Smooth muscle cell (in vitro differentiated cells): ENCODE data around the gene PDE5A. TPM values are rescaled to one million over a fixed set of nuclear protein-coding genes. Genes with fewer than 3 reads are reported as not detected.
"Not testable (repeated sequence)": the region's sequence is repeated elsewhere in the genome, so short reads cannot be mapped to it uniquely, and the experiment has no call there.

ENCODE experiments used
- DNase-seq: peaks from one replicate; lab custom pipeline; 2025; ENCODE audit not compliant: unreplicated experiment; lab: John Stamatoyannopoulos, UW
- H2AFZ ChIP-seq: fragments of 200-600 bp; sonication (generic); 2 replicates; pipeline ENCODE4 v1.6.0; 2016; ENCODE audit warnings: antibody characterized with exemption, low read depth, mild to moderate bottlenecking
- H3F3A ChIP-seq: fragments of 200-600 bp; sonication (generic); 2 replicates; pipeline ENCODE4 v1.6.0; 2017; ENCODE audit warnings: antibody characterized with exemption, low read depth
- H3K27ac ChIP-seq: fragments of 200-600 bp; sonication (generic); 2 replicates; pipeline ENCODE4 v1.5.1; 2016; ENCODE audit warnings: low read depth, mild to moderate bottlenecking
- H3K27me3 ChIP-seq: fragments of 200-600 bp; sonication (generic); 2 replicates; pipeline ENCODE4 v1.6.1; 2016; ENCODE audit warnings: low read depth, mild to moderate bottlenecking
- H3K36me3 ChIP-seq: fragments of 200-600 bp; sonication (generic); 2 replicates; pipeline ENCODE4 v1.5.1; 2016; ENCODE audit warnings: low read depth
- H3K4me1 ChIP-seq: fragments of 200-600 bp; sonication (generic); 2 replicates; pipeline ENCODE4 v1.5.1; 2016; ENCODE audit warnings: low read depth
- H3K4me2 ChIP-seq: fragments of 200-600 bp; sonication (generic); 2 replicates; pipeline ENCODE4 v1.6.0; 2016; ENCODE audit warnings: mild to moderate bottlenecking
- H3K4me3 ChIP-seq: fragments of 200-600 bp; sonication (generic); 2 replicates; pipeline ENCODE4 v1.5.1; 2016; ENCODE audit warnings: mild to moderate bottlenecking
- H3K79me2 ChIP-seq: fragments of 200-600 bp; sonication (generic); 2 replicates; pipeline ENCODE4 v1.6.0; 2016; ENCODE audit warnings: low read depth, mild to moderate bottlenecking
- H3K9ac ChIP-seq: fragments of 200-600 bp; sonication (generic); 2 replicates; pipeline ENCODE4 v1.6.0; 2016; ENCODE audit warnings: low read depth
- H3K9me3 ChIP-seq: fragments of 200-600 bp; sonication (generic); replicated peaks from 2 replicates; pipeline ENCODE4 v1.5.1; 2016; ENCODE audit warnings: low read depth
- H4K20me1 ChIP-seq: fragments of 200-600 bp; sonication (generic); 2 replicates; pipeline ENCODE4 v1.6.0; 2016; ENCODE audit warnings: low read depth
- WGBS: methylation state at CpG from one replicate; pipeline ENCODE4 v1.1.7; 2016; ENCODE audit warnings: low lambda C conversion rate; 5-methylcytosine and 5-hydroxymethylcytosine counted together
- polyA plus RNA-seq: library from polyadenylated mRNA; unstranded; fragments of >200 nt; fragmentation: Nextera tagmentation; extraction: Ambion mirVana; gene quantifications from 2 replicates; pipeline ENCODE4 v1.2.1, GENCODE V29; 2016
- total RNA-seq: library from RNA; depleted of rRNA; stranded (reverse); fragments of >200 nt; gene quantifications from 2 replicates; pipeline ENCODE4 v1.2.3, GENCODE V29; 2014
- TF ChIP-seq, protein P1 (sequence below): fragments of 200-600 bp; sonication (generic); IDR thresholded peaks from 2 replicates; pipeline ENCODE4 v1.5.1; 2017; ENCODE audit warnings: borderline replicate concordance, mild to moderate bottlenecking, antibody characterized with exemption; ENCODE audit not compliant: insufficient read depth, poor library complexity, severe bottlenecking

PDE5A gene
- total and polyA plus RNA-seq, 2 experiments from 2014 or later: 4.1 to 18.3 TPM

DNA sequence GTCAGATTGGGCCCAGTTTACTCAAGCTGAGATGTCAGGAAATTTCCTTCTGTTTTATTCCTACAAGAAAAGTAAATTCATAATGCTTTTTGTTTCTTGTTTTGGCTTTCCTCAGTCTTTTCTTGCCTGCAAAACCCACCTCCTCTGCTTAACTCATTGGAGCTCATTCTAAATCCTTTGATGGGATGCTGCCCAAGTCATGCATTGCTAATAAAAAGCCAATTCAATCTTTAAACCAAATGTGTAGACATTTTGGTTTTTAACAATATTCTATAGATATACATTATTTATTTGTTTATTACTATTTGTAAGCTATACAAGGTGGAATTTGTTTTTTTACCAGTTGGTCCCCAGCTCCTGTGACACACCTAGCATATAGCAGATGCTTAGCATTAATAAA, 13.2 kb upstream of the PDE5A start:
- Histone ChIP-seq H3K36me3 (no peaks in the 10 kb centered on the region), H3K4me1 (no peaks in the 10 kb centered on the region), H3K27me3 (peaks cover under 1% of the 10 kb centered on the region), H3K79me2 (no peaks in the 10 kb centered on the region), H3K9ac (no peak overlapping the region), H3K4me3 (no peak overlapping the region), H3F3A (no peaks in the 10 kb centered on the region), H3K27ac (no peak overlapping the region), H2AFZ (no peak overlapping the region), H3K4me2 (no peak overlapping the region), H4K20me1 (no peaks in the 10 kb centered on the region), H3K9me3 (no peaks in the 10 kb centered on the region)
- TF ChIP-seq, protein P1, sequence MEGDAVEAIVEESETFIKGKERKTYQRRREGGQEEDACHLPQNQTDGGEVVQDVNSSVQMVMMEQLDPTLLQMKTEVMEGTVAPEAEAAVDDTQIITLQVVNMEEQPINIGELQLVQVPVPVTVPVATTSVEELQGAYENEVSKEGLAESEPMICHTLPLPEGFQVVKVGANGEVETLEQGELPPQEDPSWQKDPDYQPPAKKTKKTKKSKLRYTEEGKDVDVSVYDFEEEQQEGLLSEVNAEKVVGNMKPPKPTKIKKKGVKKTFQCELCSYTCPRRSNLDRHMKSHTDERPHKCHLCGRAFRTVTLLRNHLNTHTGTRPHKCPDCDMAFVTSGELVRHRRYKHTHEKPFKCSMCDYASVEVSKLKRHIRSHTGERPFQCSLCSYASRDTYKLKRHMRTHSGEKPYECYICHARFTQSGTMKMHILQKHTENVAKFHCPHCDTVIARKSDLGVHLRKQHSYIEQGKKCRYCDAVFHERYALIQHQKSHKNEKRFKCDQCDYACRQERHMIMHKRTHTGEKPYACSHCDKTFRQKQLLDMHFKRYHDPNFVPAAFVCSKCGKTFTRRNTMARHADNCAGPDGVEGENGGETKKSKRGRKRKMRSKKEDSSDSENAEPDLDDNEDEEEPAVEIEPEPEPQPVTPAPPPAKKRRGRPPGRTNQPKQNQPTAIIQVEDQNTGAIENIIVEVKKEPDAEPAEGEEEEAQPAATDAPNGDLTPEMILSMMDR: no peak
- no peak for DNase-seq

DNA sequence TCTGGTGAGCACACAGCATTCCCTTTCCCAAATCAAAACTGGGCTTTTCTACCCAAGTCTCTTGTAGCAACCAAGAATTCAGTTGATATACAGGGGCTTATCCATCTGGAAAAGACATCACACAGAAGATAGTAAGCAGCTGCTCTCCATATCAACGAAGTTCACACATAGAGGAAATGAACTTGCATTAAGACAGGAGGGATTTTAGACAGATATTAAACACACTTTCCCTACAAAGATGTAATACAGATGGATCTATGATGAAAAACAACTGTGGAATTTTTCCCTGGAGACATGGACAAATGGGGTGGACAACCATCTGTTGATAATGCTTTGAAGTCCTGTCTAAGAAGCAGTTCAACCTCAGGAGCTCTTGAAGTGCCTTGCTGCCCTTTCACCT, 9.8 kb upstream of the PDE5A start:
- no peak for DNase-seq
- Histone ChIP-seq H3K4me1 (no peaks in the 10 kb centered on the region), H3K9ac (no peak overlapping the region), H3F3A (no peaks in the 10 kb centered on the region), H4K20me1 (no peaks in the 10 kb centered on the region), H3K9me3 (no peaks in the 10 kb centered on the region), H3K4me3 (no peak overlapping the region), H3K36me3 (no peaks in the 10 kb centered on the region), H3K27me3 (peaks cover 15% of the 10 kb centered on the region), H3K27ac (no peak overlapping the region), H3K79me2 (no peaks in the 10 kb centered on the region), H2AFZ (no peak overlapping the region), H3K4me2 (no peak overlapping the region)
- WGBS: 65% methylated on average over 1 of the region's 1 CpG
- TF ChIP-seq, protein P1: no peak

DNA sequence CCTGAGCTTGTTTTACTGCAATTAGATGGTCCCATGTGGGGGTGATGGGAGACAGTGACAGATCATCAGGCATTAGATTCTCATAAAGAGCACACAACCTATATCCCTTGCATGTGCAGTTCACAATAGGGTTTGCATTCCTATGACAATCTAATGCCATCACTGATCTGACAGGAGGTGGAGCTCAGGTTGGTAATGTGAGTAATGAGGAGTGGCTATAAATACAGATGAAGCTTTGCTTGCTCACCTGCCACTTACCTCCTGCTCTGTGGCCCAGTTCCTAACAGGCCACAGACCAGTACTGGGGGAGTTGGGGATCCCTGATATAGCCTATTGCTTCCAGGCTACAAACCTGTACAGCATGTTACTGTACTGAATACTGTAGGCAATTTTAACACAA, 8.2 kb upstream of the PDE5A start:
- H2AFZ ChIP-seq, H3K4me3 ChIP-seq, H3K27ac ChIP-seq, H3K4me1 ChIP-seq, H3K79me2 ChIP-seq, H3K4me2 ChIP-seq, H4K20me1 ChIP-seq, H3K9ac ChIP-seq, H3K9me3 ChIP-seq, H3K36me3 ChIP-seq, DNase-seq, H3F3A ChIP-seq: not testable (repeated sequence)
- peaks cover 23% of the 10 kb centered on the region for H3K27me3 ChIP-seq

DNA sequence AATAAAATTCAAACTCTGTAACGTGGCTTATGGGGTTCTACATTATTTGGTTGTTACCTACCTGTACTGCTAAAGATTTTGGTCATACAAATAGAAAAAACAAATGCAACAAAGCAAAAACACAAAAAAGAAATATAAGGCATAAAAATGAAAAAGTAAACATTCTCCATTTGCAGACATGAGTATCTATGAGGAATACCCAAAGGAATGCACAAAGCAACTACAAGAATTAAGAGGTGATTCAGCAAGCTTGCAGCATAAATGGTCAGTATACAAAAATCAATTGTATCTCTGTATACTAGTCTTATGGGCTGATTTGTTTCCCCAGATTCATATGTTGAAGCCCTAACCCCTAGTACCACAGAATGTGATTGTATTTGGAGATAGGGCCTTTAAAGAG, 3.6 kb upstream of the PDE5A start:
- Histone ChIP-seq H3K27me3 (peaks cover 38% of the 10 kb centered on the region), H3K27ac (no peak overlapping the region), H3K9me3 (no peaks in the 10 kb centered on the region), H3K4me1 (no peaks in the 10 kb centered on the region), H3F3A (no peaks in the 10 kb centered on the region), H3K4me3 (no peak overlapping the region), H3K9ac (no peak overlapping the region), H3K79me2 (no peaks in the 10 kb centered on the region), H3K4me2 (peak overlapping the region; percentile 28), H2AFZ (no peak overlapping the region), H4K20me1 (no peaks in the 10 kb centered on the region), H3K36me3 (no peaks in the 10 kb centered on the region)
- DNase-seq: no peak
- TF ChIP-seq, protein P1: no peak
- WGBS: 94% methylated on average over 1 of the region's 1 CpG
